ENCODE measurements around the gene PLA2G4D.
A peak's percentile ranks its signal among the peaks of the same experiment; 100 is the strongest.

GRCh38 chr15:42056934-42057798 lies 37.2 kb downstream of the PLA2G4D start:
- TF ChIP-seq BHLHE40 (IDR thresholded peaks at IDR 0.05; ENCODE audit: low read depth, low read length) (no peak), EHF (CRISPR knock-in tag; IDR thresholded peaks at IDR 0.05) (no peak), POLR2A (IDR thresholded peaks at IDR 0.05; ENCODE audit: low read length) (no peak), EP300 (IDR thresholded peaks at IDR 0.05) (peak; percentile 20 to 44; a peak in 2 of 5 replicates), CHD2 (IDR thresholded peaks at IDR 0.05; ENCODE audit: low read length, partially characterized antibody) (no peak), REST (IDR thresholded peaks at IDR 0.05) (no peak), CEBPB (IDR thresholded peaks at IDR 0.05) (peak; percentile 92), MAZ (IDR thresholded peaks at IDR 0.05; ENCODE audit: borderline replicate concordance, low read depth, low read length) (no peak), RCOR1 (IDR thresholded peaks at IDR 0.05; ENCODE audit: low read depth, low read length) (no peak)
- TF ChIP-seq, protein P1, sequence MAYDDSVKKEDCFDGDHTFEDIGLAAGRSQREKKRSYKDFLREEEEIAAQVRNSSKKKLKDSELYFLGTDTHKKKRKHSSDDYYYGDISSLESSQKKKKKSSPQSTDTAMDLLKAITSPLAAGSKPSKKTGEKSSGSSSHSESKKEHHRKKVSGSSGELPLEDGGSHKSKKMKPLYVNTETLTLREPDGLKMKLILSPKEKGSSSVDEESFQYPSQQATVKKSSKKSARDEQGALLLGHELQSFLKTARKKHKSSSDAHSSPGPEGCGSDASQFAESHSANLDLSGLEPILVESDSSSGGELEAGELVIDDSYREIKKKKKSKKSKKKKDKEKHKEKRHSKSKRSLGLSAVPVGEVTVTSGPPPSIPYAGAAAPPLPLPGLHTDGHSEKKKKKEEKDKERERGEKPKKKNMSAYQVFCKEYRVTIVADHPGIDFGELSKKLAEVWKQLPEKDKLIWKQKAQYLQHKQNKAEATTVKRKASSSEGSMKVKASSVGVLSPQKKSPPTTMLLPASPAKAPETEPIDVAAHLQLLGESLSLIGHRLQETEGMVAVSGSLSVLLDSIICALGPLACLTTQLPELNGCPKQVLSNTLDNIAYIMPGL (CRISPR knock-in tag; IDR thresholded peaks at IDR 0.05; ENCODE audit: borderline replicate concordance): no peak
- TF ChIP-seq, protein P2, sequence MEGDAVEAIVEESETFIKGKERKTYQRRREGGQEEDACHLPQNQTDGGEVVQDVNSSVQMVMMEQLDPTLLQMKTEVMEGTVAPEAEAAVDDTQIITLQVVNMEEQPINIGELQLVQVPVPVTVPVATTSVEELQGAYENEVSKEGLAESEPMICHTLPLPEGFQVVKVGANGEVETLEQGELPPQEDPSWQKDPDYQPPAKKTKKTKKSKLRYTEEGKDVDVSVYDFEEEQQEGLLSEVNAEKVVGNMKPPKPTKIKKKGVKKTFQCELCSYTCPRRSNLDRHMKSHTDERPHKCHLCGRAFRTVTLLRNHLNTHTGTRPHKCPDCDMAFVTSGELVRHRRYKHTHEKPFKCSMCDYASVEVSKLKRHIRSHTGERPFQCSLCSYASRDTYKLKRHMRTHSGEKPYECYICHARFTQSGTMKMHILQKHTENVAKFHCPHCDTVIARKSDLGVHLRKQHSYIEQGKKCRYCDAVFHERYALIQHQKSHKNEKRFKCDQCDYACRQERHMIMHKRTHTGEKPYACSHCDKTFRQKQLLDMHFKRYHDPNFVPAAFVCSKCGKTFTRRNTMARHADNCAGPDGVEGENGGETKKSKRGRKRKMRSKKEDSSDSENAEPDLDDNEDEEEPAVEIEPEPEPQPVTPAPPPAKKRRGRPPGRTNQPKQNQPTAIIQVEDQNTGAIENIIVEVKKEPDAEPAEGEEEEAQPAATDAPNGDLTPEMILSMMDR (IDR thresholded peaks at IDR 0.05): peak; percentile 60
- TF ChIP-seq, protein P3, sequence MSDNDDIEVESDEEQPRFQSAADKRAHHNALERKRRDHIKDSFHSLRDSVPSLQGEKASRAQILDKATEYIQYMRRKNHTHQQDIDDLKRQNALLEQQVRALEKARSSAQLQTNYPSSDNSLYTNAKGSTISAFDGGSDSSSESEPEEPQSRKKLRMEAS (IDR thresholded peaks at IDR 0.05): peak; percentile 74

Measured in A549 (cell line).